Left renal cortex interstitium (tissue), 4 donors: ENCODE measurements around the gene SDR42E1. TPM values are rescaled to one million over a fixed set of nuclear protein-coding genes. Genes with fewer than 3 reads are reported as not detected.
A peak's percentile ranks its signal among the peaks of the same experiment; 100 is the strongest.

Experiments used
- DNase-seq, 4 donors: peaks; one replicate each; pipeline ENCODE4 v3.0.0-alpha.2; 2013; ENCODE audit warnings: low read depth in 4 of 4, low spot score in 2 of 4, missing footprints in 1 of 4
- polyA plus RNA-seq, 4 donors: library from polyadenylated mRNA; unstranded; fragments of 120-200 nt; gene quantifications; one replicate each; pipeline ENCODE4 v1.2.1, GENCODE V29; 2013; ENCODE audit not compliant: insufficient read length in 4 of 4

The SDR42E1 gene
- polyA plus RNA-seq, 4 donors: 9.6 to 16.2 (median 13.9) TPM

- no peak for DNase-seq
These were observed 65.6 kb downstream of the SDR42E1 start for GRCh38 chr16:81945665-81946064.

- DNase-seq: no peak
These were observed 69.2 kb downstream of the SDR42E1 start for GRCh38 chr16:81942007-81942601.

GRCh38 chr16:81940781-81941560 lies 70.3 kb downstream of the SDR42E1 start:
- peak in 1 of 4 donors; percentile 23 for DNase-seq

GRCh38 chr16:81939164-81940056 lies 71.9 kb downstream of the SDR42E1 start:
- DNase-seq: no peak

Other genes with a start within 250 kb of the SDR42E1 start
- 10 to 100 TPM; 33.7 to 58.3 (median 45.1) TPM for gene PLCG2, start 232.2 kb downstream of the SDR42E1 start, polyA plus RNA-seq
- gene HSD17B2, start 23.8 kb upstream of the SDR42E1 start, polyA plus RNA-seq: 10 to 100 TPM; 12.6 to 34.8 (median 15.8) TPM
- gene MPHOSPH6, start 158.8 kb upstream of the SDR42E1 start, polyA plus RNA-seq: 10 to 100 TPM; 36.0 to 59.7 (median 43.7) TPM